Astrocyte of the cerebellum (primary cell): ENCODE measurements around the gene KCNJ10.
A peak's percentile ranks its signal among the peaks of the same experiment; 100 is the strongest.
"Not testable (repeated sequence)": the region's sequence is repeated elsewhere in the genome, so short reads cannot be mapped to it uniquely, and the experiment has no call there.

ENCODE experiments used
- DNase-seq: peaks from one replicate; pipeline ENCODE4 v3.0.0-alpha.2; 2011; ENCODE audit warnings: low read depth
- H3K4me3 ChIP-seq: 2 replicates; pipeline ENCODE4 v1.5.1; 2011; ENCODE audit warnings: mild to moderate bottlenecking, low read depth, low read length, moderate library complexity
- in situ Hi-C: cut with HindIII; loops from 2 replicates; pipeline ENCODE4 v1.10.0; 2017; ENCODE audit warnings: low sequenced_read_pairs
- TF ChIP-seq, protein P1 (sequence below): IDR thresholded peaks from 2 replicates; pipeline ENCODE4 v1.5.1; 2012; ENCODE audit warnings: low read length, low read depth, moderate library complexity, mild to moderate bottlenecking; ENCODE audit errors: missing control alignments

The KCNJ10 gene

DNA sequence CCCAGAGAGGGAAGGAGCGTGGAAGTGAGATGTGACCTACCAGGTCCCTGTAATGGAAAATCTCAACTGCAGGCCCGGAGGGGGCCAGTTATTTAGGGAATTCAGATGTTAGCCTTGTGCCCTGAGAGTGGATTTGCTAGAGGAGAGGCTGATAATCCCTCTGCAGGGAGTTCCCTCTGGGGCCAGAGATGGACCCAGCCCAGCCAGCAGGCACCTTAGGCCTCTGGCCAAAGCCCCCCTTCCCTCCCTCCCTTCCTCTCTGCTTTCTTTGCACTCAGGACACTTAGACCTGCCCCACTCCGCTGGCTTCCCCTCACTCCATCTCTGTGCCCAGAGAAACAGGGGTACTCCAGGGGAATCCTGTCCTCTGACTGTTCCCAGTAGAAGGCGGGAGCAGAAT is 44.1 kb upstream of the KCNJ10 start:
- in situ Hi-C loops, result no loop called here
- TF ChIP-seq, protein P1, sequence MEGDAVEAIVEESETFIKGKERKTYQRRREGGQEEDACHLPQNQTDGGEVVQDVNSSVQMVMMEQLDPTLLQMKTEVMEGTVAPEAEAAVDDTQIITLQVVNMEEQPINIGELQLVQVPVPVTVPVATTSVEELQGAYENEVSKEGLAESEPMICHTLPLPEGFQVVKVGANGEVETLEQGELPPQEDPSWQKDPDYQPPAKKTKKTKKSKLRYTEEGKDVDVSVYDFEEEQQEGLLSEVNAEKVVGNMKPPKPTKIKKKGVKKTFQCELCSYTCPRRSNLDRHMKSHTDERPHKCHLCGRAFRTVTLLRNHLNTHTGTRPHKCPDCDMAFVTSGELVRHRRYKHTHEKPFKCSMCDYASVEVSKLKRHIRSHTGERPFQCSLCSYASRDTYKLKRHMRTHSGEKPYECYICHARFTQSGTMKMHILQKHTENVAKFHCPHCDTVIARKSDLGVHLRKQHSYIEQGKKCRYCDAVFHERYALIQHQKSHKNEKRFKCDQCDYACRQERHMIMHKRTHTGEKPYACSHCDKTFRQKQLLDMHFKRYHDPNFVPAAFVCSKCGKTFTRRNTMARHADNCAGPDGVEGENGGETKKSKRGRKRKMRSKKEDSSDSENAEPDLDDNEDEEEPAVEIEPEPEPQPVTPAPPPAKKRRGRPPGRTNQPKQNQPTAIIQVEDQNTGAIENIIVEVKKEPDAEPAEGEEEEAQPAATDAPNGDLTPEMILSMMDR, result no peak
- DNase-seq, result no peak
- H3K4me3 ChIP-seq, result no peak overlapping the region

DNA sequence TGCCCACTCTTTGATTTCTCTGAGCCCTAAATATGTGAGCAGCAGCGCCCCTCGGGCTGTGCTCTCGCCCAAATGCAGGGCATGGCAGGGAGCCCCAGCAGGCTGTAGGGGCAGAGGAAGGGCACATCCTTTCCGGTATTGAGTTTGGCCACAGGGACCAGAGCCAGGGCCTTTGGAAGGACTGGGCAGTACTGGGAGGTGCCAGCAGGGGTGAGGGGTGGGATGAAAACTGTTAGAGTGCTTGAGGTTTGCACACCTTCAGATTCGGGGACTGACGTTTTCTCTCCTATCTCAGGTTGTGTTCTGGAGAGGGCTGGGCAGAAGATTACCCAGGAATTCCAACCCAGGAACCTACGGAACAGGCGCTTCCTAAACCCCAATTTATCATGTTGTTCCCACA is 43.4 kb upstream of the KCNJ10 start:
- TF ChIP-seq, protein P1, result peak; percentile 23
- no peak for DNase-seq
- in situ Hi-C loops, result no loop called here
- no peak overlapping the region for H3K4me3 ChIP-seq

DNA sequence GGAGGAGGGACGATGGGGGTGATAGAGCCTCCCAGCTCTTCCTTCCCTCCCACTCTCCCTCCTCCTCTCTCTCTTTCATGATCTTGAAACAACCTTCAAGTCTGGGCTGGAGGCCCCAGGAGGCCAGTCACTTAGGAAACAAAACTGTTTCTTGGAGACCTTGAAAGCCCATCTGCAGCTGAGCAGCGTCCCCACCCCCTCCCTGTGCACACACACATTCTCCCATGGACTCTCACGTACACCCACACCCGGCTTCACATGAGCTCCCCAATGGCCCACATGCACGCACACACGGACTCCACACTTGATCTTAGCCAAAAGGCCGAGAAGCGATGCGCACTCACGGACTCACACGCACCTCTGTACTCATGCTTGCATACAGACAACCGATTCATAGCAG is 42.4 kb upstream of the KCNJ10 start:
- DNase-seq, result no peak
- TF ChIP-seq, protein P1, result no peak
- in situ Hi-C loops, result no loop called here
- H3K4me3 ChIP-seq, result no peak overlapping the region

DNA sequence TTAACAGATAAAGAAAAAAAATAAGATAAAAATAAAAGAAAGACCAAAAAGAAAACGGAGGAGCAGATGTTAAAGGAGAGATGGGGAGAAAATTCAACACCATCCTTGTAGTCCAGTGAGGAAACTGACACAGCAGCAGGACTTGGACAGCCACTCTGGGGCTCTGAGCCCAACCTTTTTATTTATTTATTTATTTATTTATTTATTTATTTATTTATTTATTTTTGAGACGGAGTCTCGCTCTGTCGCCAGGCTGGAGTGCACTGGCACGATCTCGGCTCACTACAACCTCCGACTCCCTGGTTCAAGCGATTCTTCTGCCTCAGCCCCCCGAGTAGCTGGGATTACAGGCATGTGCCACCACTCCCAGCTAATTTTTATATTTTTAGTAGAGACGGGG is 41.5 kb upstream of the KCNJ10 start:
- in situ Hi-C loops, DNase-seq, H3K4me3 ChIP-seq: not testable (repeated sequence)

DNA sequence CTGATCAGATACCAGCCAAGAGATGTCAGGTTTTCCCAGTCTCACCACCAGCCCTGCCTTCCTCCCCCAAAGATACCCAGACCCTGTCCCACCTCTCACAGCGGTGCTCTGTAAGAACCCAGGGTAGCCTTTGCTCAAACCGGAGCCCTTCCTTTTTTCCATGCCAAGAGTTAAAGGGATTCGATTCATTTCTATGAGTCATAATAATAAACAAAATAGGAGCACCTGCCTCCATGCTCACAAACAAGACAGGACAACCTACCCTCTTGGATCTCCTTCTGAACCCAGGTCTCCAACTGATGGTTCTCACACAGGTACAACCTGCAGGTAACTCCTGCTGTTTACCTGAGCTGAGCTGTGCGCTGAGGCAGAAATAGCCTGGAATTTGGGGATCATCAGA is 39.7 kb upstream of the KCNJ10 start:
- no peak overlapping the region for H3K4me3 ChIP-seq

DNA sequence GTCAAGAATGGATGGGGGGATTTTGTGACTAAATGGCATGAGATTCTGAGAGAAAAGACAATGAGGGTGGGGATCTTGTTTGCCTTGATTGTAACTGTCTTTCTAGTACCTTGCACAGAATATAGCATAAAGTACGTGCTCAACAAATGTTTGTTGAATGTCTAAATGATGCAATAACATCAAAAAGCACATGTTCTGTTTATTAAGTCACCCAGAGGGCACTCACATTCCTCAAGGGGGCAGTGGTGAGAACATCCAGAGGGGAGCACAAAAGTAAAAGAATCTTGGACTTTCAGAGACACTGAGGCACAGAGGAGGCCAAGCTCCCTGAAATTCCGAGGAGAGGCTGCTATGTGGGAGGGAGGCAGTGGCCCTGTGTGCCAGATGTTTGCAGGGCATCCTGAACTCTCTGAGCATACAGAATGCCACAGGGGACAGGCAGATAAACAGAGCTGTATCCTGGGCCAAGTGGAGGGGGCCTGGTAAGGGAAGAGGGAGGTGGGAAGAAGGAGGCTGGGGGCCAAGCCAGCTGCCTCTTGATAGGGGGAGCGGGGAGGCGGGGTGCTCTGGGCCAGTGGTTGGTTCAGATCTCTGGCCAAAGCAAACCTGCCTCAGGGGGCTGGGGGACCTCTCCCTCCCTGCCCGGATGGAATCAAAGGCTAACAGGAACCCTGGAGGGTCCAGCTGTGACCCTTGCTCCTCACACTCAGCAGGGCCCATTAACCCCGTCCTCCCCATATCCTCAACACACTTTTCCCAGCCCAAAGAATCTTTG is 39.1 kb upstream of the KCNJ10 start:
- in situ Hi-C loops, result loop anchor here (5.0 to 10.0 kb wide), 2 partner anchors 108 to 186 kb away; no protein-coding TSS in a partner anchor
- H3K4me3 ChIP-seq, result no peak overlapping the region
- TF ChIP-seq, protein P1, result peak; percentile 72
- peak; percentile 31 for DNase-seq

More for the DNA sequence above, 39.7 kb upstream of the KCNJ10 start:
- in situ Hi-C loops, result loop anchor here (5.0 to 10.0 kb wide), 2 partner anchors 108 to 185 kb away; no protein-coding TSS in a partner anchor
- peak; percentile 13 for DNase-seq
- TF ChIP-seq, protein P1, result no peak

DNA sequence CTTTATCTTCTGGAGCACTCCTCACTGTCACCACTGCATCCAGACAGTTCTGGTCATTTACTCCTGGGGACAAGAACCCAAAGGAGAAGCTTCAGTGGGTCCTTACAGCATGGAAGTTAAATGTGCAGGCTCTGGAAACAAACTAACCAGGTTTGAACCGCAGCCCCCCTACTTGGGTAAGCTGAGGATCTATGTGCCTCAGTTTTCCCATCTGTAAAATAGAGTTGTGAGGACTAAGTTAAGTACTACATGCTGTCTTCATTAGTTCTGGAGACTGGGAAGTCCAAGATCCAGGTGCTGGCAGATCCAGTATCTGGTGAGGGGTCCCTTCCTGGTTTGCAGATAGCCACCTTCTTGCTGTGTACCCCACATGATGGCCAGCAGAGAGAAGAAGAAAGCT is 37.6 kb upstream of the KCNJ10 start:
- DNase-seq, result no peak
- in situ Hi-C loops, result loop anchor here (5.0 to 10.0 kb wide), 2 partner anchors 110 to 187 kb away; no protein-coding TSS in a partner anchor
- TF ChIP-seq, protein P1, result no peak
- H3K4me3 ChIP-seq, result no peak overlapping the region
